ENCODE data around the gene PSMA3. TPM values are rescaled to one million over a fixed set of nuclear protein-coding genes. Genes with fewer than 3 reads are reported as not detected.

The PSMA3 gene
- total RNA-seq, 1 experiment from 2014 or later = 355 TPM

GRCh38 chr14:58213176-58213575 is 31.5 kb upstream of the PSMA3 start:
- no TSS peak for BruUV-seq (replicated peaks)
- Histone ChIP-seq H3K27me3 (replicated peaks; ENCODE audit: insufficient read depth, low read depth, low read length, poor library complexity) (no peaks in the 10 kb centered on the region), H3K4me1 (ENCODE audit: insufficient read depth, low read length, poor library complexity, severe bottlenecking) (peaks cover 6% of the 10 kb centered on the region), H3K4me3 (ENCODE audit: low read depth, low read length, poor library complexity, severe bottlenecking) (no peak overlapping the region), H3K36me3 (ENCODE audit: insufficient read depth, low read length, poor library complexity, severe bottlenecking) (peaks cover 60% of the 10 kb centered on the region), H3K9me3 (ENCODE audit: low read depth, low read length, poor library complexity, severe bottlenecking) (no peaks in the 10 kb centered on the region), H3K27ac (ENCODE audit: low read depth, low read length, poor library complexity, severe bottlenecking) (no peak overlapping the region)
- intact Hi-C loops (cut with micrococcal nuclease; ENCODE audit: unreplicated experiment) = no loop called here
- TF ChIP-seq CTCF (conservative IDR thresholded peaks at IDR 0.05; ENCODE audit: low read depth, low read length) (no peak), EZH2 (IDR thresholded peaks at IDR 0.05; ENCODE audit: borderline replicate concordance, low read depth, low read length, poor library complexity, severe bottlenecking) (no peak)
- ChIA-PET POLR2A (ENCODE audit: low non-redundant PET) (interaction anchor here (0.7 kb wide), 1 partner anchor 610 kb away, joined by 4 read pairs; no protein-coding TSS in a partner anchor), CTCF (no interaction called here)
- no peak for DNase-seq (ENCODE audit: low spot score)

- no TSS peak for BruUV-seq (replicated peaks)
Observed at GRCh38 chr14:58215191-58215914, 29.3 kb upstream of the PSMA3 start.

GRCh38 chr14:58216544-58216943 is 28.1 kb upstream of the PSMA3 start:
- intact Hi-C loops (cut with micrococcal nuclease; ENCODE audit: unreplicated experiment) = no loop called here

More at GRCh38 chr14:58215191-58215914, 29.3 kb upstream of the PSMA3 start:
- no peak for TF ChIP-seq CTCF (conservative IDR thresholded peaks at IDR 0.05; ENCODE audit: low read depth, low read length)
- TF ChIP-seq EZH2 (IDR thresholded peaks at IDR 0.05; ENCODE audit: borderline replicate concordance, low read depth, low read length, poor library complexity, severe bottlenecking) = no peak
- peaks cover 6% of the 10 kb centered on the region for H3K4me1 ChIP-seq (ENCODE audit: insufficient read depth, low read length, poor library complexity, severe bottlenecking)
- CTCF ChIA-PET = no interaction called here
- POLR2A ChIA-PET (ENCODE audit: low non-redundant PET) = no interaction called here
- H3K36me3 ChIP-seq (ENCODE audit: insufficient read depth, low read length, poor library complexity, severe bottlenecking) = peaks cover 42% of the 10 kb centered on the region
- DNase-seq (ENCODE audit: low spot score) = no peak
- H3K4me3 ChIP-seq (ENCODE audit: low read depth, low read length, poor library complexity, severe bottlenecking) = no peak overlapping the region
- intact Hi-C loops (cut with micrococcal nuclease; ENCODE audit: unreplicated experiment) = no loop called here
- H3K27me3 ChIP-seq (replicated peaks; ENCODE audit: insufficient read depth, low read depth, low read length, poor library complexity) = no peaks in the 10 kb centered on the region
- no peaks in the 10 kb centered on the region for H3K9me3 ChIP-seq (ENCODE audit: low read depth, low read length, poor library complexity, severe bottlenecking)
- H3K27ac ChIP-seq (ENCODE audit: low read depth, low read length, poor library complexity, severe bottlenecking) = no peak overlapping the region

More at GRCh38 chr14:58216544-58216943, 28.1 kb upstream of the PSMA3 start:
- Histone ChIP-seq H3K36me3 (ENCODE audit: insufficient read depth, low read length, poor library complexity, severe bottlenecking) (peaks cover 42% of the 10 kb centered on the region), H3K4me1 (ENCODE audit: insufficient read depth, low read length, poor library complexity, severe bottlenecking) (peaks cover 6% of the 10 kb centered on the region), H3K27ac (ENCODE audit: low read depth, low read length, poor library complexity, severe bottlenecking) (peak overlapping the region; percentile 62), H3K27me3 (replicated peaks; ENCODE audit: insufficient read depth, low read depth, low read length, poor library complexity) (no peaks in the 10 kb centered on the region), H3K9me3 (ENCODE audit: low read depth, low read length, poor library complexity, severe bottlenecking) (no peaks in the 10 kb centered on the region), H3K4me3 (ENCODE audit: low read depth, low read length, poor library complexity, severe bottlenecking) (no peak overlapping the region)
- POLR2A ChIA-PET (ENCODE audit: low non-redundant PET) = no interaction called here
- peak; percentile 40 for DNase-seq (ENCODE audit: low spot score)
- no TSS peak for BruUV-seq (replicated peaks)
- CTCF ChIA-PET = no interaction called here
- no peak for TF ChIP-seq EZH2 (IDR thresholded peaks at IDR 0.05; ENCODE audit: borderline replicate concordance, low read depth, low read length, poor library complexity, severe bottlenecking)
- TF ChIP-seq CTCF (conservative IDR thresholded peaks at IDR 0.05; ENCODE audit: low read depth, low read length) = no peak
